ENCODE measurements around the gene TMPRSS9. TPM values are rescaled to one million over a fixed set of nuclear protein-coding genes. Genes with fewer than 3 reads are reported as not detected.

The TMPRSS9 gene
- total RNA-seq, 1 donor from 2014 or later = not detected

DNA sequence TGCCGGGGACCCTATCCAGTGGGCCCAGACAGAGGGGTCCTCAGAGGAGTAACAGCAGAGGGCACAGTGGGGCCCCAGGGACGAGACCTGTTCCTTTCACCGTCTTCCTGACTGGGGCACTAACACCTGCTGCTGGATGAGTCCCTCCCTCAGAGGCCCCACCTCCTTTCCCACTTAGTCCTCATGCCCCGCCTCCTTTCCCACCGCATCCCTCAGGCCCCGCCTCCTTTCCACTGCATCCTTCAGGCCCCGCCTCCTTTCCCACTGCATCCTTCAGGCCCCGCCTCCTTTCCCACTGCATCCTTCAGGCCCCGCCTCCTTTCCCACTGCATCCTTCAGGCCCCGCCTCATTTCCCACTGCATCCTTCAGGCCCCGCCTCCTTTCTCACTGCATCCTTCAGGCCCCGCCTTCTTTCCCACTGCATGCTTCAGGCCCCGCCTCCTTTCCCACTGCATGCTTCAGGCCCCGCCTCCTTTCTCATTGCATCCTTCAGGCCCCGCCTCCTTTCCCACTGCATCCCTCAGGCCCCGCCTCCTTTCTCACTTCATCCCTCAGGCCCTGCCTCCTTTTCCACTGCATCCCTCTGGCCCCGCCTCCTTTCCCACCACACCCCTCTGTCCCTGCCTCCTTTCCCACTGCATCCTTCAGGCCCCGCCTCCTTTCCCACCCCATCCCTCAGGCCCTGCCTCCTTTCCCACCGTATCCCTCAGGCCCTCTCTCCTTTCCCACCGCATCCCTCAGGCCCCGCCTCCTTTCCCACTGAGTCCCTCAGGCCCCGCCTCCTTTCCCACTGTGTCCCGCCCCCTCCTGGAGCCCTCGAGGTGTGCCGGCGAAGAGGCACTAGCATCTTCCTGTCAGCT is 24.8 kb upstream of the TMPRSS9 start:
- DNase-seq (ENCODE audit: low spot score) = no peak
- peaks cover 4% of the 10 kb centered on the region for H3K9me3 Mint-ChIP-seq (ENCODE audit: unreplicated experiment)
- peaks cover 9% of the 10 kb centered on the region for H3K36me3 Mint-ChIP-seq (ENCODE audit: low read depth, unreplicated experiment)
- H3K27me3 Mint-ChIP-seq (ENCODE audit: unreplicated experiment) = peaks cover 8% of the 10 kb centered on the region
- peak overlapping the region; percentile 20 for H3K4me3 Mint-ChIP-seq (ENCODE audit: unreplicated experiment)
- no peak overlapping the region for H3K27ac Mint-ChIP-seq (ENCODE audit: unreplicated experiment)
- H3K4me1 Mint-ChIP-seq (ENCODE audit: unreplicated experiment) = peaks cover 11% of the 10 kb centered on the region
- TF ChIP-seq, protein P1, sequence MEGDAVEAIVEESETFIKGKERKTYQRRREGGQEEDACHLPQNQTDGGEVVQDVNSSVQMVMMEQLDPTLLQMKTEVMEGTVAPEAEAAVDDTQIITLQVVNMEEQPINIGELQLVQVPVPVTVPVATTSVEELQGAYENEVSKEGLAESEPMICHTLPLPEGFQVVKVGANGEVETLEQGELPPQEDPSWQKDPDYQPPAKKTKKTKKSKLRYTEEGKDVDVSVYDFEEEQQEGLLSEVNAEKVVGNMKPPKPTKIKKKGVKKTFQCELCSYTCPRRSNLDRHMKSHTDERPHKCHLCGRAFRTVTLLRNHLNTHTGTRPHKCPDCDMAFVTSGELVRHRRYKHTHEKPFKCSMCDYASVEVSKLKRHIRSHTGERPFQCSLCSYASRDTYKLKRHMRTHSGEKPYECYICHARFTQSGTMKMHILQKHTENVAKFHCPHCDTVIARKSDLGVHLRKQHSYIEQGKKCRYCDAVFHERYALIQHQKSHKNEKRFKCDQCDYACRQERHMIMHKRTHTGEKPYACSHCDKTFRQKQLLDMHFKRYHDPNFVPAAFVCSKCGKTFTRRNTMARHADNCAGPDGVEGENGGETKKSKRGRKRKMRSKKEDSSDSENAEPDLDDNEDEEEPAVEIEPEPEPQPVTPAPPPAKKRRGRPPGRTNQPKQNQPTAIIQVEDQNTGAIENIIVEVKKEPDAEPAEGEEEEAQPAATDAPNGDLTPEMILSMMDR (IDR thresholded peaks at IDR 0.05; ENCODE audit: unreplicated experiment) = no peak

DNA sequence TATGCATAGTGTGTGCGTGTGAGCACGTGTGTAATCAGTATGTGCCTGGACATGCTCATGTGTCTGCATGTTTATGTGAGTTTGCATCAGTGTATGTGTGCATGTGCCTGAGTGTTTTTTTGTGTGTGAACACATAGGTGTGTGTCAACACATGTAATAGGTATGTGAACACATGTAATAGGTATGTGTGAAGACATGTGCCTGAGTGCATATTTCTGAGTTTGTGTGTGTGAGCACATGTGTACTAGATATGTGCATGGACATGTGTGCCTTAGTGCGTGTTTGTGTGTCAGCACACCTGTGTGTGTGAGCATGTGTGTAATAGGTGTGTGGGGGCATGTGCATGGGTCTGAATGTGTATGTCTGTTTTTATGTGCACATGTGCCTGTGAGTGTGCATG is 24.2 kb upstream of the TMPRSS9 start:
- H3K36me3 Mint-ChIP-seq (ENCODE audit: low read depth, unreplicated experiment) = peaks cover 9% of the 10 kb centered on the region
- DNase-seq (ENCODE audit: low spot score) = no peak
- H3K27me3 Mint-ChIP-seq (ENCODE audit: unreplicated experiment) = peaks cover 8% of the 10 kb centered on the region
- TF ChIP-seq, protein P1 (IDR thresholded peaks at IDR 0.05; ENCODE audit: unreplicated experiment) = no peak
- peaks cover 11% of the 10 kb centered on the region for H3K4me1 Mint-ChIP-seq (ENCODE audit: unreplicated experiment)
- H3K9me3 Mint-ChIP-seq (ENCODE audit: unreplicated experiment) = peaks cover 4% of the 10 kb centered on the region
- H3K27ac Mint-ChIP-seq (ENCODE audit: unreplicated experiment) = peak overlapping the region; percentile 28
- peak overlapping the region; percentile 20 for H3K4me3 Mint-ChIP-seq (ENCODE audit: unreplicated experiment)

DNA sequence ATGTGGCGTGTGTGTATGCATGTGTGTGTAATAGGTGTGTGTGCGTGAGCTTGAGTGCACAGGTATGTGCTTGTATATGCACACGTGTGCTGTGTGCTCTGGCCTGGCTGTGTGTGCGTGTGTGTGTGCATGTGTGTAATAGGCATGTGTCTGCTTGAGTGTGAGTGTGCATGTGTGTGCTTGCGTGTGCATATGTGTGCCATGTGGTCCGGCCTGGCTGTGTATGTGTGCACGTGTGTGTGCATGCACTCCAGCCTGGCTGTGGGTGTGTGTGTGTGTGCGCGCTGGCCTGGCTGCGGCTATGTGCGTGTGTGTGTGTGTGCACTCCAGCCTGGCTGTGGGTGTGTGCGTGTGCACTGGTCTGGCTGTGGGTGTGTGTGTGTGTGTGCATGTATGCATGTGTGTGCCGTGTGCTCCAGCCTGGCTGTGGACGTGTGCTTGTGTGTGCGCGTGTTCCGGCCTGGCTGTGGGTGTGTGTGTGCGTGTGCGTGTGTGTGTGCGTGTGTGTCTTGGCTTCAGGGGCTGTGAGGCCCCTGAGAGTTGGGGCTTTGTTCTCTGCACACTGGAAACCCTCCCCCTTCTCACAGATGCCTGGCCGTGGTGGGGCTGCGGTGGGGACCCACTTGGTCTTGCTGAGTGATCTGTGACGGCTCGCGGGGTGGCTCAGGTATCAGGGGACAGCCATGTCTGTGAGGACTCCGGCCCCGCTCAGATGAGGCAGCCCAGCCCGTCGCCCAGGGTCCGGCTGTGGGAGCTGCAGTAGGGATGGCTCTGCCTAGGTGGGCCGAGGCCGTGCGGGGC is 23.3 kb upstream of the TMPRSS9 start:
- H3K4me1 Mint-ChIP-seq (ENCODE audit: unreplicated experiment) = peaks cover 7% of the 10 kb centered on the region
- H3K27me3 Mint-ChIP-seq (ENCODE audit: unreplicated experiment) = peaks cover 10% of the 10 kb centered on the region
- no peak overlapping the region for H3K27ac Mint-ChIP-seq (ENCODE audit: unreplicated experiment)
- H3K9me3 Mint-ChIP-seq (ENCODE audit: unreplicated experiment) = peaks cover 4% of the 10 kb centered on the region
- H3K4me3 Mint-ChIP-seq (ENCODE audit: unreplicated experiment) = peak overlapping the region; percentile 20
- TF ChIP-seq, protein P1 (IDR thresholded peaks at IDR 0.05; ENCODE audit: unreplicated experiment) = no peak
- no peak for DNase-seq (ENCODE audit: low spot score)
- peaks cover 13% of the 10 kb centered on the region for H3K36me3 Mint-ChIP-seq (ENCODE audit: low read depth, unreplicated experiment)

DNA sequence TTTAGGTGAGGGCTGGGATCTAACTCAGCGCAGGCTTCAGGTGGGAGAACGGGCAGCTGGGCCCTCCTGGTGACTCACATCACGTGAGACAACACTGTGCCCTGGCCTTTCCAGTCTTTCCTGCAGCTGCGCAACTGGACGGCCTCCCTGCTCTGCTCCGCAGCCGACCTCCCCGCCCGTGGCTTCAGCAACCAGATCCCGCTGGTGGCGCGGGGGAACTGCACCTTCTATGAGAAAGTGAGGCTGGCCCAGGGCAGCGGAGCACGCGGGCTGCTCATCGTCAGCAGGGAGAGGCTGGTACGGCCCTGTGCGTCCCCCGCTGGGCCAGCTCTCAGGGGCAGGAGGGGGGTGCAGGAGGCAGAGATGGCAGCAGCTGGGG is 22.7 kb upstream of the TMPRSS9 start:
- DNase-seq (ENCODE audit: low spot score) = no peak
- Mint-ChIP-seq H3K9me3 (ENCODE audit: unreplicated experiment) (peaks cover 4% of the 10 kb centered on the region), H3K27ac (ENCODE audit: unreplicated experiment) (no peak overlapping the region), H3K4me1 (ENCODE audit: unreplicated experiment) (peaks cover 7% of the 10 kb centered on the region), H3K4me3 (ENCODE audit: unreplicated experiment) (no peak overlapping the region), H3K27me3 (ENCODE audit: unreplicated experiment) (peaks cover 10% of the 10 kb centered on the region), H3K36me3 (ENCODE audit: low read depth, unreplicated experiment) (peaks cover 14% of the 10 kb centered on the region)
- TF ChIP-seq, protein P1 (IDR thresholded peaks at IDR 0.05; ENCODE audit: unreplicated experiment) = peak; percentile 52

All from endothelial cell (in vitro differentiated cells).